Activated B cell treated with CpG ODN at 0.5 μM for 24 hours (primary cell): Measurements from ENCODE around the gene CAMTA1. TPM values are rescaled to one million over a fixed set of nuclear protein-coding genes. Genes with fewer than 3 reads are reported as not detected.

Source experiments
- ATAC-seq: fragments of 200-7000 bp; cut with Tn5 transposase; one replicate; pipeline ENCODE4 v1.10.0; 2021; ENCODE audit warnings: low read depth, mild to moderate bottlenecking, moderate library complexity
- CTCF ChIA-PET: fragments of 350-600 bp; sonication (Branson Sonifier 250); formaldehyde crosslinking; loops from one replicate; lab custom pipeline; 2021; ENCODE audit warnings: antibody characterized with exemption; lab: Charles Lee
- POLR2A ChIA-PET: fragments of 350-600 bp; sonication (Branson Sonifier 250); formaldehyde crosslinking; loops from one replicate; lab custom pipeline; 2021; ENCODE audit warnings: antibody characterized with exemption; lab: Charles Lee
- DNase-seq: peaks from one replicate; pipeline ENCODE4 v3.0.0; 2022
- H3K27ac Mint-ChIP-seq: one replicate; pipeline ENCODE4 v1.8.0; 2020; ENCODE audit warnings: mixed read lengths
- H3K27me3 Mint-ChIP-seq: one replicate; pipeline ENCODE4 v1.8.0; 2021; ENCODE audit warnings: mixed read lengths
- H3K36me3 Mint-ChIP-seq: one replicate; pipeline ENCODE4 v1.8.0; 2021; ENCODE audit warnings: low read depth, mixed read lengths
- H3K4me1 Mint-ChIP-seq: one replicate; pipeline ENCODE4 v1.8.0; 2021; ENCODE audit warnings: mixed read lengths
- H3K4me3 Mint-ChIP-seq: one replicate; pipeline ENCODE4 v1.8.0; 2020; ENCODE audit warnings: mild to moderate bottlenecking, mixed read lengths
- H3K9me3 Mint-ChIP-seq: one replicate; pipeline ENCODE4 v1.8.0; 2020; ENCODE audit warnings: mixed read lengths
- CTCF ChIP-seq: fragments of 200-600 bp; IDR thresholded peaks from one replicate; pipeline ENCODE4 v1.8.0; 2022; ENCODE audit warnings: antibody characterized with exemption, mild to moderate bottlenecking
- intact Hi-C: fragments of 100-400 bp; cut with micrococcal nuclease; formaldehyde crosslinking; loops from one replicate; pipeline ENCODE4 v1.15.1; 2024
- total RNA-seq: library from RNA; stranded (reverse); gene quantifications from 2 replicates; pipeline ENCODE4 v1.2.3, GENCODE V29; 2022

CAMTA1 gene
- total RNA-seq, 1 donor from 2014 or later, result 49.8 TPM

DNA sequence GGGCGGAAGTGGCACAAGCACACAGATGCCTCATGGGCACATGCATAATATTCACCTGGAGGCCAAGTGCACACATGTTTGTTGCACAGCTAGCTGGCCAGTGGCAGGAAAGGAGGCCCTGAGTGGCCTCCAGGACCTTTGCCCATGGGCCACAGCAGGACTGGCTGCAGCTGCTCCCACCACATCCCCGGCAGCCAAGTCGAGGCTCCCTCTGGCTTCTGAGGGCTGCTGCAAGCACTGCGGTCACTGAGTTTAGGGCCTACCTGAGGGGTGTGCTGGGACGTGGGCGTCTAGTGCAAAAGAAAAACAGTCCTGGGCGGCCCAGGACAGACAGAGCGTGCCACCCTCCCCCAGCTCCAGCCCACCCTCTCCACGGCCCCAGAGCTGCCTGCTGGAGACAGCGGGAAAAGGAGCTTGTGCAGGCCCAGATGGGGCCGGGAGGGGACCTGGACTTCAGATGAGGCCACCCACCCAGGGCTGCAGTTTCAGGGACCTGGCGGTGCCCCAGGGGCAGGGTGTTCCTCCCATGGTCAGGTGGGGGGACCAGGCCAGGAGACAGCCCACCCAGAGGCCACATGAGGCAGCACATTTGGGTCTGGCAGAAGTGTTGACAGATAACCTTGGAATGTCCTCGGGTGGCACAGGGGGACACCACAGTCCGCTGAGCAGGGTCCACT lies 720.0 kb downstream of the CAMTA1 start:
- no peak overlapping the region for H3K27ac Mint-ChIP-seq
- no peak overlapping the region for H3K4me3 Mint-ChIP-seq
- DNase-seq (no peak), ATAC-seq (no peak)
- ChIA-PET POLR2A (no interaction called here), CTCF (no interaction called here)
- no peaks in the 10 kb centered on the region for H3K27me3 Mint-ChIP-seq
- intact Hi-C loops, result no loop called here
- no peaks in the 10 kb centered on the region for H3K36me3 Mint-ChIP-seq
- H3K4me1 Mint-ChIP-seq, result no peaks in the 10 kb centered on the region
- H3K9me3 Mint-ChIP-seq, result no peaks in the 10 kb centered on the region
- TF ChIP-seq CTCF, result no peak

- CTCF ChIA-PET, result no interaction called here
- intact Hi-C loops, result no loop called here
- ATAC-seq, result no peak
- no peaks in the 10 kb centered on the region for H3K9me3 Mint-ChIP-seq
- DNase-seq, result no peak
- H3K36me3 Mint-ChIP-seq, result no peaks in the 10 kb centered on the region
- no peak for TF ChIP-seq CTCF
- no peak overlapping the region for H3K27ac Mint-ChIP-seq
- no peak overlapping the region for H3K4me3 Mint-ChIP-seq
- POLR2A ChIA-PET, result no interaction called here
- no peaks in the 10 kb centered on the region for H3K4me1 Mint-ChIP-seq
- H3K27me3 Mint-ChIP-seq, result no peaks in the 10 kb centered on the region
Measured at GRCh38 chr1:7505771-7506453, 720.7 kb downstream of the CAMTA1 start.

DNA sequence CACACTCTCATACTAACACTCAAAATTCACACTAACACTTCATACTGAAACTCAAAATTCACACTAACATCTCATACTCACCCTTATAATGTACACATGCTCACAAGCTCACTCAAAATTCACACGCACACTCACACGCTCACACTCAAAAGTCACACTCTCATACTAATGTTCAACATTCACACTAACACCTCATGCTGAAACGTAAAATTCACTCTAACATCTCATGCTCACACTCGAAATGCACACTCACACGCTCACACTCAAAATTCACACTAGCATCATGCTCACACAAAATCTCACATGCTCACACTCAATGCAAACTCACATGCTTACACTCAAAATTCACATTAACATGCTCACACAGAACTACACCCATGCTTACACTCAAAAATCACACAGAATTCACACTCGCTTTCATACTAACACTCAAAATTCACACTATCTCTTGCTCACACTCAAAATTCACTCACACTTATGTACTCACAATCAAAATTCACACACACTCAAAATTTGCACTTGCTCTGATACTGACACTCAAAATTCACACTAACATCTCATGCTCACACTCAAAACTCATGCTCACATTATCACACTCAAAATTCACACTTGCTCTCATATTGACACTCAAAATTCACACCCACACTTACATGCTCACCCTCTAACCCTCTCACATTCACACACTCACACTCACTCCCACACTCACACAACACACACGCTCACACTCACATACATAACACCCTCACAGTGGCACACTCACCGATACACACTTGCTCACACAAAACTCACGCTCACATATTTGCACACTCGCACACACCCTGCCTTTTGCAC lies 721.4 kb downstream of the CAMTA1 start:
- H3K27me3 Mint-ChIP-seq, result no peaks in the 10 kb centered on the region
- intact Hi-C loops, result no loop called here
- DNase-seq (no peak), ATAC-seq (no peak)
- no peaks in the 10 kb centered on the region for H3K4me1 Mint-ChIP-seq
- no peaks in the 10 kb centered on the region for H3K36me3 Mint-ChIP-seq
- no peak for TF ChIP-seq CTCF
- no peak overlapping the region for H3K27ac Mint-ChIP-seq
- ChIA-PET CTCF (no interaction called here), POLR2A (no interaction called here)
- no peak overlapping the region for H3K4me3 Mint-ChIP-seq
- H3K9me3 Mint-ChIP-seq, result no peaks in the 10 kb centered on the region

DNA sequence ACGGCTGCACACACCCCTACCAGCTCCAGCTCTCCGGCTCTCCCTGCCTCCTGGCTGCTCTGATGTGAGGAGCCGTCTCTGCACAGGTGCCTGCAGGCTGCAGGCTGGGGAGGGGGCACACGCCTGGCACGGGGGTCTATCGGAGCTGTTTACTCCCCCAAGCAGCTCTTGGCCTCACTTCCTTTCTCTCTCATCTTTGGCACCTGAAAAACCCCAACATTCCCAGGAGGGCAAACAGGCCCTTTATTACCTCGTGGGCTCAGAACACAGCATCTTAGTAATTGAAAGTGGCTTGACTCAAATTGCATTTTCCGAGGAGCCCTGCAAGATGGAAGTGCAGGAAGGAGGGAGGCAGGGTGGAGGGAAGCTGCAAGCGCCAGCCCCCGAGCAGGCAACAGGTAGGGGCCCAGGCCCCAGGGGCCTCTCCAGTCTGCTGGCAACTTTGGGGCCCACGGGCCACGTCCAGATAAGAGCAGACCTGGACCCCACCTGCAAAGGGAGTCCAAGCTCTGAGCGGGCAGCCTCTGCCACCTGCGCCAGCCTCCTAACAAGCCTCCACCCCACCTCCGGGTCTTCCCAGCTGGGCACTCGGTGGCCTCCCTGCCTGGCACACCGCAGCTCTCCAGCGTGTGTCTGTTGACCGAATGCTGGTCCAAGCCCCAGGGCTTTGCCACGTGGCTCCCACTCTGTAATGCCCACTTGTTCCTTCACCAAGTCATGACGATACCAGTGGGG lies 722.2 kb downstream of the CAMTA1 start:
- CTCF ChIA-PET, result no interaction called here
- no peak for TF ChIP-seq CTCF
- DNase-seq, result no peak

More for the DNA sequence above, 722.2 kb downstream of the CAMTA1 start:
- Mint-ChIP-seq H3K4me3 (no peak overlapping the region), H3K27ac (no peak overlapping the region), H3K4me1 (no peaks in the 10 kb centered on the region), H3K27me3 (no peaks in the 10 kb centered on the region), H3K36me3 (no peaks in the 10 kb centered on the region), H3K9me3 (no peaks in the 10 kb centered on the region)
- intact Hi-C loops, result no loop called here
- POLR2A ChIA-PET, result no interaction called here
- ATAC-seq, result no peak
